Measurements from ENCODE around the gene PITPNC1.

DNA sequence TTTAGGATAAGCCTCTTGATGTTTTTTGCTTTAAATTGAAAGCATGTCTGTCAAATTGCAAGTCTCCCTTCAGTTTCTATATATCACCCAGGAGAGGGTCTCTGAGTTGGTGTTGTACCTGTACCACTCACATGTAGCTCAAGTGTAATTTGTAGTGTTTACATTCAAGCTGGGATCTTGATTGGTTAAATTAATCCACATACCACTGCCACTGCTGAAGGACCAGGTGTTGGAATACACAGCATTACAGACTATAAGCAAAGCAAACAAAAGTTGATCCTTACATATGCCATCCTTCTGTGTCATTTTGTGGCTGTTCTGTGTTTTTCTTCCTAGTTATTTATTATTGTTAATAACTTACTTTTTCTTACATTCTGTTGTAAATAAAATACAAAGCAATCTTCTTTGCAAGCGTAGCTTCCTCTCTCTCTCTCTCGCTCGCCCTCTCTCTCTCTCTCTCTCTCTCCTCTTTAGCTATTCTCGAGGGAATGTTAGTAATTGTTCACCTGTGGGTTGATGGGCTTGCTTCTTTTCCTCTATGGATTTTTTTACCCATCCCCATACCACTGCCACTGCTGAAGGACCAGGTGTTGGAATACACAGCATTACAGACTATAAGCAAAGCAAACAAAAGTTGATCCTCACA, 319.9 kb downstream of the PITPNC1 start:
- TF ChIP-seq, protein P1, sequence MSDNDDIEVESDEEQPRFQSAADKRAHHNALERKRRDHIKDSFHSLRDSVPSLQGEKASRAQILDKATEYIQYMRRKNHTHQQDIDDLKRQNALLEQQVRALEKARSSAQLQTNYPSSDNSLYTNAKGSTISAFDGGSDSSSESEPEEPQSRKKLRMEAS (IDR thresholded peaks at IDR 0.05) = no peak
- no peak for TF ChIP-seq ZNF350 (CRISPR knock-in tag; IDR thresholded peaks at IDR 0.05; ENCODE audit: borderline replicate concordance, low read depth)
- TF ChIP-seq, protein P2, sequence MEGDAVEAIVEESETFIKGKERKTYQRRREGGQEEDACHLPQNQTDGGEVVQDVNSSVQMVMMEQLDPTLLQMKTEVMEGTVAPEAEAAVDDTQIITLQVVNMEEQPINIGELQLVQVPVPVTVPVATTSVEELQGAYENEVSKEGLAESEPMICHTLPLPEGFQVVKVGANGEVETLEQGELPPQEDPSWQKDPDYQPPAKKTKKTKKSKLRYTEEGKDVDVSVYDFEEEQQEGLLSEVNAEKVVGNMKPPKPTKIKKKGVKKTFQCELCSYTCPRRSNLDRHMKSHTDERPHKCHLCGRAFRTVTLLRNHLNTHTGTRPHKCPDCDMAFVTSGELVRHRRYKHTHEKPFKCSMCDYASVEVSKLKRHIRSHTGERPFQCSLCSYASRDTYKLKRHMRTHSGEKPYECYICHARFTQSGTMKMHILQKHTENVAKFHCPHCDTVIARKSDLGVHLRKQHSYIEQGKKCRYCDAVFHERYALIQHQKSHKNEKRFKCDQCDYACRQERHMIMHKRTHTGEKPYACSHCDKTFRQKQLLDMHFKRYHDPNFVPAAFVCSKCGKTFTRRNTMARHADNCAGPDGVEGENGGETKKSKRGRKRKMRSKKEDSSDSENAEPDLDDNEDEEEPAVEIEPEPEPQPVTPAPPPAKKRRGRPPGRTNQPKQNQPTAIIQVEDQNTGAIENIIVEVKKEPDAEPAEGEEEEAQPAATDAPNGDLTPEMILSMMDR (CRISPR knock-in tag; IDR thresholded peaks at IDR 0.05) = no peak
- TF ChIP-seq GABPA (IDR thresholded peaks at IDR 0.05; ENCODE audit: low read depth, low read length) = no peak
- TF ChIP-seq GABPA (CRISPR knock-in tag; IDR thresholded peaks at IDR 0.05; ENCODE audit: low read depth) = no peak
- TF ChIP-seq, protein P3, sequence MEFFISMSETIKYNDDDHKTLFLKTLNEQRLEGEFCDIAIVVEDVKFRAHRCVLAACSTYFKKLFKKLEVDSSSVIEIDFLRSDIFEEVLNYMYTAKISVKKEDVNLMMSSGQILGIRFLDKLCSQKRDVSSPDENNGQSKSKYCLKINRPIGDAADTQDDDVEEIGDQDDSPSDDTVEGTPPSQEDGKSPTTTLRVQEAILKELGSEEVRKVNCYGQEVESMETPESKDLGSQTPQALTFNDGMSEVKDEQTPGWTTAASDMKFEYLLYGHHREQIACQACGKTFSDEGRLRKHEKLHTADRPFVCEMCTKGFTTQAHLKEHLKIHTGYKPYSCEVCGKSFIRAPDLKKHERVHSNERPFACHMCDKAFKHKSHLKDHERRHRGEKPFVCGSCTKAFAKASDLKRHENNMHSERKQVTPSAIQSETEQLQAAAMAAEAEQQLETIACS (CRISPR knock-in tag; IDR thresholded peaks at IDR 0.05) = no peak
- TF ChIP-seq SMARCC2 (IDR thresholded peaks at IDR 0.05) = no peak
- TF ChIP-seq, protein P4, sequence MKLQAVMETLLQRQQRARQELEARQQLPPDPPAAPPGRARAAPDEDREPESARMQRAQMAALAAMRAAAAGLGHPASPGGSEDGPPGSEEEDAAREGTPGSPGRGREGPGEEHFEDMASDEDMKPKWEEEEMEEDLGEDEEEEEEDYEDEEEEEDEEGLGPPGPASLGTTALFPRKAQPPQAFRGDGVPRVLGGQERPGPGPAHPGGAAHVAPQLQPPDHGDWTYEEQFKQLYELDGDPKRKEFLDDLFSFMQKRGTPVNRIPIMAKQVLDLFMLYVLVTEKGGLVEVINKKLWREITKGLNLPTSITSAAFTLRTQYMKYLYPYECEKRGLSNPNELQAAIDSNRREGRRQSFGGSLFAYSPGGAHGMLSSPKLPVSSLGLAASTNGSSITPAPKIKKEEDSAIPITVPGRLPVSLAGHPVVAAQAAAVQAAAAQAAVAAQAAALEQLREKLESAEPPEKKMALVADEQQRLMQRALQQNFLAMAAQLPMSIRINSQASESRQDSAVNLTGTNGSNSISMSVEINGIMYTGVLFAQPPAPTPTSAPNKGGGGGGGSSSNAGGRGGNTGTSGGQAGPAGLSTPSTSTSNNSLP (IDR thresholded peaks at IDR 0.05; ENCODE audit: low read depth, low read length) = no peak
- no peak for TF ChIP-seq JUND (CRISPR knock-in tag; IDR thresholded peaks at IDR 0.05)
- TF ChIP-seq SIN3A (IDR thresholded peaks at IDR 0.05; ENCODE audit: borderline replicate concordance, low read depth, low read length) = no peak
- TF ChIP-seq EZH2 (conservative IDR thresholded peaks at IDR 0.05; ENCODE audit: low read depth, low read length) = no peak
